ENCODE results near the gene RPS24.
A peak's percentile ranks its signal among the peaks of the same experiment; 100 is the strongest.

The RPS24 gene

DNA sequence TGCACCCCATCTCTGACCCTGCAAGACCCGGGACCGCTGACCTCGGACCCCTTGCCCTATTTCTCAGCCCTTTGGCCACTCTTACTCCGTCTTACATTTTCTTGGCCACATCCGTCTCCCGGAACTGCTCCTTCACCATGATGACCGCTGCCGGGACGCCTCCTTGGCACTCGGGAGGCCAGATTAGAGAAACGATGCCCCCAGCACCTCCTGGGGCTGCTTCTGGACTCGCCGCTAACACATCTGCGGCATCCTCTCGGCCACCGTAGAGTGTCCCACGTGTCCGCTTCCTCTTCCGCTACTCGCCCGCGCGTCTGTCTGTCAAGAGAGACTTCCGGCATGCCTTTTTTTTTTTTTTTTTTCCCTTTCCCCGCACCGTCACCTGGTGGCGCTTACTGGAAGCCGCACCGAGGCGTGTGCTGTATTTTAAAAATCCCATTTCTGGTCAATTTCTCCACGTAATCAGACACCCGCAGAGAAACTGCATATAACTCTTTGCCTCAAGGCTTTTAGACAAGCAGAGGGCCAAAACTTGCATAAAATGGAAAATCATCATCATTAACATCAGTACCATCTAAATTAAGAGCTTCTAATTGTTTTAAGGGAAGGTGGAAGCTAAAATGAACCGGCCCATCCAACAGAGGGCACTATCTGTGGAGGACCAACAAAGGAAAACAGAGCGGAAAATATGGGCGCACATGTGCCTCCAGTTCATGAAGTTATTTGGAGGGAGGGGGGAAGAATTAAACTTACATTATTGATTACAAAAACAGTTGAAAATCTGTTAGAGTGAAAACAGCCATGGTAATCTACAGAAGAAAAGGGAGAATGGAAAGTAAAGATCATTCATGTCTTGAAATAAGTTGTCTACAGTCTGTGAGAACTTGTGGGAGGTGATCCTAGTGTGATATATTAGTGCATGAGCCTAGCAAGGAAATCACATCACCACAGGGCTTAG lies 4.1 kb upstream of the RPS24 start, which contains the start of gene POLR3A:
Gene POLR3A (minus strand): TSS at position 247 of the 958 bp plus-strand sequence. CDS start 108 bp downstream, at position 139.
- Mint-ChIP-seq H3K27ac (peak within 1 kb of the TSS; percentile 97), H3K36me3 (ENCODE audit: low read depth) (peaks cover 24% of the 10 kb centered on the region), H3K4me3 (peak within 1 kb of the TSS; percentile 98), H3K4me1 (peaks cover 36% of the 10 kb centered on the region), H3K27me3 (ENCODE audit: low read depth, poor library complexity) (peaks cover 4% of the 10 kb centered on the region), H3K9me3 (no peaks in the 10 kb centered on the region)
- peak; percentile 86 for DNase-seq
- TF ChIP-seq, protein P1, sequence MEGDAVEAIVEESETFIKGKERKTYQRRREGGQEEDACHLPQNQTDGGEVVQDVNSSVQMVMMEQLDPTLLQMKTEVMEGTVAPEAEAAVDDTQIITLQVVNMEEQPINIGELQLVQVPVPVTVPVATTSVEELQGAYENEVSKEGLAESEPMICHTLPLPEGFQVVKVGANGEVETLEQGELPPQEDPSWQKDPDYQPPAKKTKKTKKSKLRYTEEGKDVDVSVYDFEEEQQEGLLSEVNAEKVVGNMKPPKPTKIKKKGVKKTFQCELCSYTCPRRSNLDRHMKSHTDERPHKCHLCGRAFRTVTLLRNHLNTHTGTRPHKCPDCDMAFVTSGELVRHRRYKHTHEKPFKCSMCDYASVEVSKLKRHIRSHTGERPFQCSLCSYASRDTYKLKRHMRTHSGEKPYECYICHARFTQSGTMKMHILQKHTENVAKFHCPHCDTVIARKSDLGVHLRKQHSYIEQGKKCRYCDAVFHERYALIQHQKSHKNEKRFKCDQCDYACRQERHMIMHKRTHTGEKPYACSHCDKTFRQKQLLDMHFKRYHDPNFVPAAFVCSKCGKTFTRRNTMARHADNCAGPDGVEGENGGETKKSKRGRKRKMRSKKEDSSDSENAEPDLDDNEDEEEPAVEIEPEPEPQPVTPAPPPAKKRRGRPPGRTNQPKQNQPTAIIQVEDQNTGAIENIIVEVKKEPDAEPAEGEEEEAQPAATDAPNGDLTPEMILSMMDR (IDR thresholded peaks at IDR 0.05) = peak; percentile 70

DNA sequence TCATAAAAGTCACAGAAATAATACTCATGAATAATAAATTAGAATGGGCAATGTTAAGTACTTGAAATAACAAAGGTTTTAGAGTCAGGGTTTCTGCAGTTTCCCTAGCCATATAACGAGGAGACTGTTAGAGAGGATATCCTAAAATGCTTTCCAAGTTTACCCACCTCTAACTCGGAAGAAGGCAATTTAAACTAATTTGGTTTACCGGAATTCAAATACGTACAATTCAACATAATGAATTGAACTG lies 351 bp upstream of the RPS24 start:
- peaks cover 4% of the 10 kb centered on the region for H3K27me3 Mint-ChIP-seq (ENCODE audit: low read depth, poor library complexity)
- TF ChIP-seq, protein P1 (IDR thresholded peaks at IDR 0.05) = no peak
- H3K4me1 Mint-ChIP-seq = peaks cover 59% of the 10 kb centered on the region
- peaks cover 30% of the 10 kb centered on the region for H3K36me3 Mint-ChIP-seq (ENCODE audit: low read depth)
- no peaks in the 10 kb centered on the region for H3K9me3 Mint-ChIP-seq
- DNase-seq = no peak
- no peak overlapping the region for H3K27ac Mint-ChIP-seq
- H3K4me3 Mint-ChIP-seq = peak overlapping the region; percentile 89

DNA sequence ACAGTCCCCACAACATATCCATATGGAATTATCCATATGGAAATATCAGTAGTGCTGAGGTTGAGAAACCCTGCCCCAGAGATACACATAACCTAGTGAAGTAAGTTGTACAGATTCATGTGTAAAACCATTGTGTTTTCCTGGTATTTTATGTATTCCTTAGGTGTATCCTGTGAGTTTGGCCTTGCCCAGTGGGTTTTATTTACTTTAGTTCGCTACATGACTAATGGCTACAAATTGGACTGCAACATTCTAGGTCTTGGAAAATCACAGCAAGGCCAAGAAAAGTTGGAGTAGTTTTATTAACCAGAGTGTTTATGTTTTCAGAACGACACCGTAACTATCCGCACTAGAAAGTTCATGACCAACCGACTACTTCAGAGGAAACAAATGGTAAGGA lies 1.4 kb downstream of the RPS24 start:
- Mint-ChIP-seq H3K9me3 (no peaks in the 10 kb centered on the region), H3K36me3 (ENCODE audit: low read depth) (peaks cover 43% of the 10 kb centered on the region), H3K27ac (no peak overlapping the region), H3K4me1 (peaks cover 57% of the 10 kb centered on the region), H3K4me3 (peak overlapping the region; percentile 89), H3K27me3 (ENCODE audit: low read depth, poor library complexity) (no peaks in the 10 kb centered on the region)
- DNase-seq = no peak
- TF ChIP-seq, protein P1 (IDR thresholded peaks at IDR 0.05) = no peak

DNA sequence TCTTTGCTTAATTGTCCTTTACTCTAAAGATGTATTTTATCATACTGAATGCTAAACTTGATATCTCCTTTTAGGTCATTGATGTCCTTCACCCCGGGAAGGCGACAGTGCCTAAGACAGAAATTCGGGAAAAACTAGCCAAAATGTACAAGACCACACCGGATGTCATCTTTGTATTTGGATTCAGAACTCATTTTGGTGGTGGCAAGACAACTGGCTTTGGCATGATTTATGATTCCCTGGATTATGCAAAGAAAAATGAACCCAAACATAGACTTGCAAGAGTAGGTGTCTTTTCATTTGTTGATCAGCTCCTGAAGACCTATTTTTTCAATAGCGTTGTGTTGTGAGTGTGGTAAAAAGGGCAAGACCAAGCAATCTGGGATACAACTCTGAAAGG lies 1.8 kb downstream of the RPS24 start:
- peaks cover 60% of the 10 kb centered on the region for H3K4me1 Mint-ChIP-seq
- H3K4me3 Mint-ChIP-seq = peak overlapping the region; percentile 89
- no peaks in the 10 kb centered on the region for H3K27me3 Mint-ChIP-seq (ENCODE audit: low read depth, poor library complexity)
- no peak overlapping the region for H3K27ac Mint-ChIP-seq
- no peak for DNase-seq
- TF ChIP-seq, protein P1 (IDR thresholded peaks at IDR 0.05) = no peak
- H3K36me3 Mint-ChIP-seq (ENCODE audit: low read depth) = peaks cover 46% of the 10 kb centered on the region
- H3K9me3 Mint-ChIP-seq = no peaks in the 10 kb centered on the region

DNA sequence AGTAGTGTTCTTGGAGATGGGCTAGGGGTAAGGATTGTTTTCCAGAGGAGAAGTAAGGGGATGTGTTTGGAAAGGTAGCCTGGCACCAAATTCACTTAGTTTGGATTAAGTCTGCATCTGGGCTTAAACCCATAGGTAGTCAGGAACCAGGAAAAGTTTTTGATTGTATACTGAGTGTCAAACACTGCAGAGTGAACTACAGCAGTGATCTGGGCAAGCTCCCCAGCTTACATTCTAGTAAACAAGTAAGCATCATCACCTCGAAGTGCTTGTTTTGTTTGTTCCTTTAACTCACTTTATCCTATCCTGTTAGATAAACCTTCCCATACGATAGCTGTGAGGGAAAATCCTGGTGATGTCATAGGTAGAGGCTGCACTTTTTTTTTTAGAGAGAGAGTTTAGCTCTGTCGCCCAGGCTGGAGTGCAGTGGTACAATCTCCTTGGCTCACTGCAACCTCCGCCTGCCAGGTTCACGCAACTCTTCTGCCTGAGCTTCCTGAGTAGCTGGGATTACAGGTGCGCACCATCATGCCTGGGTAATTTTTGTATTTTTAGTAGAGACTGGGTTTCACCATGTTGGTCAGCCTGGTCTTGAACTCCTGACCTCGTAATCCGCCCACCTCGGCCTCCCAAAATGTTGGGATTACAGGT lies 2.4 kb downstream of the RPS24 start:
- H3K36me3 Mint-ChIP-seq (ENCODE audit: low read depth) = peaks cover 52% of the 10 kb centered on the region

More for the DNA sequence above, 2.4 kb downstream of the RPS24 start:
- Mint-ChIP-seq H3K27ac (peak overlapping the region; percentile 57), H3K4me3 (peak overlapping the region; percentile 89), H3K9me3 (no peaks in the 10 kb centered on the region), H3K4me1 (peaks cover 66% of the 10 kb centered on the region), H3K27me3 (ENCODE audit: low read depth, poor library complexity) (no peaks in the 10 kb centered on the region)
- TF ChIP-seq, protein P1 (IDR thresholded peaks at IDR 0.05) = no peak
- no peak for DNase-seq
